ENCODE measurements around the gene PRR3.

PRR3 gene

DNA sequence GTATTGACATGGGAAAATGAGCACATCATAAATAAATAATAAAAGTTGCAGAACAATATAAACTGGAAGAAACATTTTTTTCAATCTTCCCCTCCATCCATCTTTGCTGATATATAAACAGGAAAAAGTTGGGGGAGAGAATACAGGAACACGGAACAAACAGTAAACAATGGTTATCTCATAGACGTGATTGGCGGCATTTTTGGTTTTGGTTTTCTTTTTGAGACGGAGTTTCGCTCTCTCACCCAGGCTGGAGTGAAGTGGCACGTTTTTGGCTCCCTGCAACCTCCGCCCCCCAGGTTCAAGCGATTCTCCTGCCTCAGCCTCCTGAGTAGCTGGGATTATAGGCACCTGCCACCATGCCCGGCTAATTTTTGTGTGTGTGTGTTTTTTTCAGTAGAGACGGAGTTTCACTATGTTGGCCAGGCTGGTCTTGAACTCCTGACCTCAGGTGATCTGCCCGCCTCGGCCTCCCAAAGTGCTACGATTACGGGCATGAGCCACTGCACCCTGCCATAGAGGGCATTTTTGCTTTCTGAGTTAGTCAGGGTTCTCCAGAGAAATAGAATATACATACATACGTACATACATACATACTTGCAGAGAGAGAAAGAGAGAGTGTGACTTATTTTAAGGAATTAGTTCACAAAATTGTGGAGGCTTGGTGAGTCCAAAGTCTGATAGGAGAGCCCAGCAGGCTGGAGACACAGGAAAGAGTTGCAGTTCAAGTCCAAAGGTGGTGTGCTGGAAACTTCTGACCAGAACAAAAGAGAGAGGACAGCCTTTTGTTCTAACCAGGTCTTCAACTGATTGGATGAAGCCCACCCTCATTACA is 23.4 kb upstream of the PRR3 start:
- no peak for DNase-seq (ENCODE audit: low read depth in 2 of 2)

DNA sequence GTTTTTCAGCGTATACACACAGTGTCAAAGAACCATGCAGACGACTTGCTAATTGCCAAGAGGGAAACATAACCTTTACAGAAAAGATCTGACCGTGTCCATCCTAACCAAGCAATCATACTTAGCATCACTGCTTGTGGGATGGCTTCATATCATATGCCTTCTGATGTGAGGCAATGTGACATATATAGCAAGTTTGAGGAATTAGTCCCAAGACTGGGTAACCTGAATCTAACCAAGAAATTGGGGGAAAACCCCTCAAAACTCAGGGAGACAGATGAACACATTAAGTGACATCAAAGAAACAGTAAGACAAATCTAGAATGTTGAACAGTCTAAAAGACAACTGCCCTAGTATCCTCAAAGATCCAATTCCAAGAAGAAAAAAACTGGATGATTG is 19.2 kb upstream of the PRR3 start:
- no peak for DNase-seq (ENCODE audit: low read depth in 2 of 2)

DNA sequence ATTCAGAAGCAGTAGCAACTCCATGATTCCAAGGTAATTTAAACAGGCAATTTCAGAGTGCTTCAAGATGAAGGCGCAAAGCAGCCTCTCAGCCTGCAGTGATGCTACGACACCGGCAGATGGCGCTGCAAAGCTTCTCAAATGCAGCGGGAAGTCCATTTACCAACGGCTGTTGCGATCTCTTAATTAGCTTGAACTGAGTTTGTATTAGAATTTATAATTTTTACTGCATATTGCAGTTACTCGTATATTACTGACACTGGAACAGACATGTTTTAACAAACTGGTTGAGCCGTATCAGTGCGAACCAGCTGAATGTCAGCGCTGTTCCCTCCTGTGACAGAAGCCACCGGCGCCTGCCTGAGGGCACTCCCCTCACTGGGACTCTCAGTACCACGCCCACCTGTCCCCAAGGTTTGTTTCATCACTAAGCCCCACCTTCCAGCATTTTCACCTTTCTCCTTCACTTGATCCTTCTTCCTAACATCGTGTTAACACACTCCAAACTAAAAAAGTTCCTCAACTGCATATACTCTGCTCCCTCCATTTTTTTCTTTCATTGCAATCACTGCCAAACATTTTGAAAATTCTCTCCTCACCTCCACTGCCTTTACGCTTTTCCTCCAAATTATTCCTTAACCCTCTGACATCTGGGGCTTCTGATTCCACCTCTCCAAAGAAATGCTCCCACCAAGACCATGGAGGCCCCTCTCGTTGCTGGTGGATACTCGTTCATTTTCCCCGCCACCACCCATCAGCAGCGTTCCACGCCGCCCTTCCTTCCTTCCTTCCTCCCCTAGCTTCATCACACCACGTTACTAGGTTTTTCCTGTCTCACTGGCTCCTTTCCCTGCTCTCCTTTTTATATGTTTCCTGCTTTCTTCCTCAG is 15.3 kb upstream of the PRR3 start:
- peak; percentile 49 to 68 for DNase-seq (ENCODE audit: low read depth in 2 of 2)

DNA sequence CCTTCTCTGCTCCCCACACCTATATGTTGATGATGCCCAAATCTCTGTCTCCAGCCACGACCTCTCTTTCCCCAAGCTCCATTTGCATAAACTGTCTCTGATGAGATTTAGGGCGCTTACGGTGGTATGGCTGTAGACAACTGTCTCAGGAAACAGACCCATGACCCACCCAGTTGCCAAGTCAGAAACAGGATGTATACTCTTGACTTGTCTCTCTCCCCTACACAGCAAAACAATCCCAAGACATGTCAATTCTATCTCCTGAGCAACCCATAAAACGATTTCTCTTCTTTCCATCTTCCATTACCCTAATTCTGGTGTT is 14.7 kb upstream of the PRR3 start:
- DNase-seq (ENCODE audit: low read depth in 2 of 2), result no peak

DNA sequence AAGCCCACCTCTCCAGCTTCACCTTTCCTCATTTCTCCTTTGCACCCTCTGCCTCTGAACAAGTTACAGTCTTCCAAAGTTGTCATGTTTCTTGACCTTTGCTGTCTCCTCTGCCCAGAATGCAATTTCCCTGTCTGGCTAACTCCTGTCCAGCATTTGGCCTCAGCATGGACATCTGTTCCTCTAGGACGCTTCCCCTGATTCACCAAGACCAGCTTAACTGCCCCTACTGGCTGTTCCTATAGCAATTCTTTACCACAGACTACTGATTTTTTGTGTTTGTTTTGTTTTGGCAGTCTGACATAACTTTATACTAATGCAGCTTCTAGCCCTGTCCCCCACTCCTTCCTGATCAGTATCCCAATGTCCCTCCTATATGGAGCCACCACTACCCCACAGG is 14.2 kb upstream of the PRR3 start:
- DNase-seq (ENCODE audit: low read depth in 2 of 2), result no peak

DNA sequence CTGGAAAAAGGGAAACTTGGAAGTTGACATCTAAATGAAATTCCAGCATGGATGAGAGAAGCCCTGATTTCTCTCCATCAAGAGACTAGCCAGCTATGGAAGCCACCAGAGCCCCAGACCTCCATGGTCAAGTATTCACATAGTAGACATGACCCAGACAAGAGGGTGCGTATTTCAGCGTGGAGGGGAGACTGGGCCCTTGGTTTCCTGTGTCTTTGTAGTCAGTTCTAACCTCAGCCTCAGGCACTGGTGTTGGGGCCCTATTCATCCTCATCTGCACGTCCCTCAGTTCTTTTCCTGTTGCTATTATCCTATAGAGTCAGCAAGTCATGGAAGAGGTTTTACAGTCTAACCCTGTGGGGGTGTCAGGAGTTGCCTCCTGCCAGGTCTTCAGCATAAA is 13.3 kb upstream of the PRR3 start:
- no peak for DNase-seq (ENCODE audit: low read depth in 2 of 2)

DNA sequence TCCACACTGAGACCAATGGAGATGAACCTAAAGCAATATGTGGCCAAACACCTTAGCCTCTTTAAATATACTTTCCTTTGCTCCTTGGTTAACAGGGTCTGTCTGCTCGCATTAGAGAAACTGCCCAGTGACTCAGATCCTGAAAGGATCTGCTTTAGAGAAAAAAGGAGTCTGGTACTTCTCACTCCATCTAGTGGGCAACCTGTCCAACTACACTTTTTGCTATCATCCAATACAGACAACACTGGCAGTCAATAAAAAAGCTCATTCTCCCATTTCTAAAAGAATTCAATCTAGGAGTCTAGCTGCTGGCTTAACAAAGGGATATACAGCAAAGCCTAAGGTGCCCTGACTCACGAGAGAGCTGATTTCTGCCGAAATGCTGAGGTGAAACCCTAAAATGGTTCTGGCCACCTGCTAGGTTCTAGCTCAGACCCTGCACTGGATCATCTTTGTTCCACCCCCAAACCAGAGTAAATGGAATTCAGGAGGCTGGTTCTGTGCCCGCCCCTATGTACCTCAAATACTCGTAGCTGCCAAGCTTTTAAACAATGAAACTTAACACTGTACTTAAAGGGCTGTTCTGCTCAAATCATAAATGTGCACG is 12.3 kb upstream of the PRR3 start:
- no peak for DNase-seq (ENCODE audit: low read depth in 2 of 2)

DNA sequence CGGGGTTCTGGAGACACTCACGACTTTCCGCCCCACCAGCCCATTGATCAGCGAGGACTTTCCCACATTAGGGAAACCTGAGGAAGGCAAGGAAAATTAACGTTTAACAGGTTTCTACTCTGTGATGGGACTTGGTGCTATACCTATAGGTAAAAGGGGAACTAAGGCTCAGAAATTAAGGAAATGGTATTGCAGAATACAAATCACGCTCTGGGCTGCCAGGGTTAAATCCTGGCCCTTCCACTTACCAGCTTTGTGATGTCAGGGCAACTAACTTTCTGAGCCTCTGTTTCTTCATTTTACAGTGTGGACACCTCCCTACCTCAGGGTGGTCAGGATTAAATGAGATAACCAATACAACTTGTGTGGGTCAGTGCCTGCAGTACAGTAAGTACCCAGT is 9.6 kb upstream of the PRR3 start:
- no peak for DNase-seq (ENCODE audit: low read depth in 2 of 2)

DNA sequence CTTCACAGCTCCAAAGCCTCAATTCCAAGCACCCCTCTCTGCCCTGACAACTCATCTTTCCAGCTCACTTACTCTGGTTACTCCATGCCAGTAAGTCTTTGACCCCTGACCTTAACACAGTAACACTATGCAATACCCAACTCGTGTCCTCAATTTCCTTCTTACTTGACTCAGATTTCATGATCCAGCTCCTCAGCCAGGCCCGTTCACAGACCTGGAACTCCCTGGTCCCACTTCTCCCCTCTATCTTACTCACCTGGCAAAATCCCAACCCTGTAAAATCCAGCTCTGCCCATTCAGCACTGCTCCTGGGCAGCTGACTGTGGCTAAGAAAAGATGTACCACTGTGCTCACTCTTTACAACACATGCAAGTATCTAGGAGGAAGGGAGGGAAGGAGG is 8.7 kb upstream of the PRR3 start:
- no peak for DNase-seq (ENCODE audit: low read depth in 2 of 2)

DNA sequence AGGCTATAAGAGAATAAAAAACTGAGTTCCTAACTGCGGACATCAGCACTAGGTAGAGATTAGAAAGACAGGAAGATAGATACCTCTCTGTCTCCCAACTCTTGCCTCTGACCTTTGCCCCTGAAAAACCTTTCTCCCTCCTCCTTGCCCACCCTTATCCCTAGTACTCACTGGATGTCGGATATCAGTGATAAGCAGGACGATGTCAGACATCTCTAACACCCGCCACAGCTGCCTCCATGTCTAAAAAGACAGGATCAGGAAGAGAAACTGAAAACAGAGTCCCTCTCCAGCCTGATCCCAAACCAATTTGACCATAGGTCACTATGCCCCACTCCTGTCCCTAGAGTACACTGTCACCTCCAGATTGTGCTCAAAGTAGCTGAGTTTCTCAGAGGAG is 2.7 kb upstream of the PRR3 start:
- DNase-seq (ENCODE audit: low read depth in 2 of 2), result no peak

DNA sequence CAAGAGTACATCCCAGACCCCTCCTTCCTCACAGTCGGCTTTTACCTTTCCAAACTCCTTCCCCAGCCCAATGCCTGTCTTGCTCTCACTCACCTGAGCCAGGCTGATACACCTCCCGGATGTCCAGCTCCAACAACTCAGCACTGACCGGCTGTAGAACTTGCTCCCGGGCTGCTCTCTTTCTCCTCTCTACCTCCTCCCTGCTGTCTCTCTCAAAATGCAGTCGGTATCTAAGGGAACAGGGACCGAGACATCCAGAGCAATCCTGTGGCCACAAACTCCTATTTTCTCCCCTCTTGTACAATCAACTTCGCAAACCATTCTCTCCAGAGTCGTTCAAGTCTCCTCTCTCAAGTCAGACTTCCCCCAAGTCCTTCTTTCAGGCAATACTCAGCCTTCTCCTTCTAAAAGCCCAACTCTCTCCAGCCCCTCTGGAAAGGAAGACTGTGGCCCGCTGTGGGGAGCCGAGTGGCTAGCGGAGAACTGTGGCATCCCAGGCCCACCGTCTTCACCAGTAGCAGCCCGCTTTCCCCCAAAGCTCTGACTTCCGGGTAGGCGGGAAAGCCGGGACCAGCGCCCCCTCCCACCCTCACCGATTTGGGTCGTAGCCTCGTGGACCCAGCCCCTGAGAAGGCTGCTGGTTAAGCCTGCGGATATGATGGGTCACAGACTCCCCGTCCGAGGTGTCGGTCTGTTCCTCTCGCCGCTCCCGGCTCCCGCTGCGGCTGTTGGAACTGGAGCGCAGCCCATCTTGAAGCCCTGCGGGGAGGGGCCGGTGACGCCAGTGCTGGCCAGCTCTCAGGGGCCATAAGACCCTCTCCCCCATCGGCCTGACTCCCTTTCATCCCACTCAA is 1.9 kb upstream of the PRR3 start:
- no peak for DNase-seq (ENCODE audit: low read depth in 2 of 2)

DNA sequence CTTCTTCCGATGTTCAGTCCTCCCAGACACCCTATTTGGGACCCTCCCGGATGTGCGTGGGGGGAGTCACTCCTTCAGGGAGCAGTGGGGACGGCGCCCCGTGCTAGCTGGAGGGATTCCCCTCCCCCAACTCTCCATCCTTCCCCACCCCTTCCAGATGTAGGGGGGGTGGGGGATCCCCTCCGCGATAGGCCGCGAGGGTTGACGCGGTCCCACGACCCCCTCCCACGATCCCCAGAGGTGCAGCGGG is 1.4 kb upstream of the PRR3 start:
- DNase-seq (ENCODE audit: low read depth in 2 of 2), result no peak

DNA sequence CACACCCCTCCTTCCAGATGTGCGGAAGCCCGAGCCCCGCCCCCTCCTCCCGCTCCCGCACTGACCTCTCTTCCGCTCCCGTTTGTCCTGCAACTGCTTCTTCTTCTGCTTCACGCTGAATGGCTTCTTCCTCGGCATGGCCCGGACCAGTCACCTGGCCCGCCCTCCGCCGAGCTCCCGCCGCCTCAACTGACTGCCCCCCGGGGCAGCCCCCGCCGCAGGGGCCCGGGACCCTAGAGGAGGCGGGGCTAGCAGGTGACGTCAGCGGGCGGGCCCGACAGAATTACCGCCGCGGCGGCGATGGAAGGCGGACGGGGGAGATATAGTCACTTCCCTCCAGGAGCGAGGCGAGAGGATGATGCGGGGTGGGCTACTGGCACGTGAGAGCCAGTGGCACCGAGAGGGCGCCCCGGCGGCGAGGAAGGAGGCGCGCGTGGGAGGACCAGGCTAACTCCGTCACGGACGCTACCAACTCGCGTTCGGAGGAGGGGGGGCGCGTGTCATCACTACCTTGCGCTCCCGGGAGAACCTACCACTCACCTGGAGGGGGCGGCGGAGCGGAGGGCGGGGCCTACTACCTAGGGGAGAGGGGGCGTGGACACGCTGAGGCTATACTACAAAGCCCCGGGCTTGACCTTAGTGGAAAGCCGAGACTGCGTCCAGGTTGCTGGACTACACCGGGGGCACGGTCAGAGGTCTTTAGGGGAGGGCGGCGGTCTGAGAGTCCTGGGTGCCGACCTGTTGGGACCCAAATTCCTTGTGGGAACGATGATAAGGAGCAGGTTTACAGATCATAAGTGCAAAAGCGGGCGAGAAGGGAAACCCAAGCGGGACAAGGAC is 809 bp upstream of the PRR3 start, which contains the start of gene GNL1:
GNL1 (minus strand) TSS at position 424 of the 840 bp plus-strand sequence; CDS start at position 138, 286 bp downstream.
- DNase-seq (ENCODE audit: low read depth in 2 of 2), result peak; percentile 99 to 100

DNA sequence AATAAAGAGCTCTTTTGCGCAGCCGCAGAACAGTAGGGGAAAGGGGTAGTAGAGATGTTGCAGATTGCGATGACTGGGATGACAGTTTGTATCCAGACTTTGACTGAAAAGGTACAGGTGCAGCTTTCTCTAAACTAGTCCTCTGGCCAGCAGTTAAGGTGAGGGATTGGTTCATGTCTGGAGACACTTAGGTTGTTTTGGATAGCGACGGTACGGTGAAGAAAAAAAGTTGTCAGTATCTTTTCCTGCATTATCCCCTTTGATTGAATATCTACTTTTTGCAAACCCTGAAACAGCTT is 537 bp downstream of the PRR3 start:
- DNase-seq (ENCODE audit: low read depth in 2 of 2), result no peak

DNA sequence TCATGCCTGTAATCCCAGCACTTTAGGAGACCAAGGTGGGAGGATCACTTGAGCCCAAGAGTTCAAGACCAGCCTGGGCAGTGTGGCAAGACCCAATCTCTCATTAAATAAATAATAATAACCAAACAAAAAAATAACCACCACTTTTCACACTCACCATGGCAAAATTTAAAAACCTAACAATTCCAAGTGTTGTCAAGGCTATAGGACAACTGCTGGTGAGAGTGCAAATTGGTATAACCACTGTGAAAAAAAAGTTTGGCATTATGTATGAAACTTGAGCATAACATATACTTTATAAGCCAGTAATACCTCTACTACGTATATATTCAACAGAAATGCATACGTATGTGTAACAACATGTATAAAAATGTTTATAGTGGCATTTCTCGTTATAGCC is 3.8 kb downstream of the PRR3 start:
- DNase-seq (ENCODE audit: low read depth in 2 of 2), result no peak

DNA sequence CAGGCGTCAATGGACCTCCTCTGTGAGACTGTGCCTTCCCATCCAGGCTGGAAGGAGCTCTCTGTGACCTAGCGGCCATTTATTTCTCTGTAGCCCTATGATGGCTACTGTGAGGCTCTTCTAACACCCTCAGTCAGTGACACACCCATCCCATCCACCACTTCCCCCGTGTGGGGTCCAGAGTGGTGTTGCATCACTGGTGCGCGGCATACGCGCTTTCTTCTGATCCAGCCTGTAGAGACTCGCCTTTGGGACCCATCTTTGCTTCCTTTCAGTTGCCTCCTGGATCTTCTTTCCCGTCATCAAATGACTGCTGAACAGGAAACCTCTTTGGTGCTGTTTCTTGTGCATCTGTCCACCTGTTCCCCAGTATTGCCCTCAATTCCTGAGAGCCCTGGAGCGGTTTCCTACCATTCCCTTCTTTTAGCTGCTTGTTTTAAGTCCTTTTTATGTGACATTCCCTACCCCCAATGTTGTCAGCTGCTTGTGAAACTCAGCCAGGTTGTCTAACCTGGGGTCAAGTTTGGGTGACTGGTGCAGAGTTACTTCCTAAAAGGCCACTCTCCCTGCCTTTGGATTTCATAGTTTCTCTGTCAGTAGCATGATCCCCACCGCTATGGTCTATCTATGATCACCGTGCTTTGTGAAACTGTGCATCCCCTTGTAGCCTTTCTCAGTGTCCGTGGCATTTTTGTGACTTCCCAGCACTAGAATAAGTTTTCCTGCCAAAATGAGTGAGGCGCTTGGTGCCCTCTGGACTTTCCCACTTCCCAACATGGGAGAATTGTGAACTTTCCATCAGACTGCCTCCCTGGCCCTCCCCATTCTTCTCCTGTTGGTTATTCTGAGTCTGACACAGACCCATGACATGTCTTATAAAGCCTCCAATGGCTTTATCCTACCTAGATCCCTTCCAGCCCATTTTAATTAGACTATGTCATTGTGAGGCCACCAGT is 5.7 kb downstream of the PRR3 start:
- DNase-seq (ENCODE audit: low read depth in 2 of 2), result no peak

DNA sequence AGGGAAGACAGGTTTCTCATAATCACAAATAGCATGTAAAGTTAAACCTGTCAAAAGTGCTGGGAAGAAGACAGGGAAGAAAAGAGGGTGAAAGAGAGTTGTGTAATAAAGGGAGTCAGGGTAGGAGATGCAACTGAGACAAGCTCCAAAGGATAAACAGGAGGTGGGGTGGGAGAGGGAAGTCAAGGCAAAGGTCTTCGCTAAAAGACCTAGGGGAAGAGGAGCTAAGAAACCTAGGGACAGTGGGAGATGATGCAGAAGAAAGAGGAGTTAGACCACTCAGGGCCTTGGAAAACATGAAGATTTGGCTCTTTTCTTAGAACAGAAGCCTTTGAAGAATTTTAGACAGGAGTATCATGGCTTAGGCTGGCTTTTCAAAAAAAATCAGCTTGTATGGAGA is 7.0 kb downstream of the PRR3 start:
- no peak for DNase-seq (ENCODE audit: low read depth in 2 of 2)

DNA sequence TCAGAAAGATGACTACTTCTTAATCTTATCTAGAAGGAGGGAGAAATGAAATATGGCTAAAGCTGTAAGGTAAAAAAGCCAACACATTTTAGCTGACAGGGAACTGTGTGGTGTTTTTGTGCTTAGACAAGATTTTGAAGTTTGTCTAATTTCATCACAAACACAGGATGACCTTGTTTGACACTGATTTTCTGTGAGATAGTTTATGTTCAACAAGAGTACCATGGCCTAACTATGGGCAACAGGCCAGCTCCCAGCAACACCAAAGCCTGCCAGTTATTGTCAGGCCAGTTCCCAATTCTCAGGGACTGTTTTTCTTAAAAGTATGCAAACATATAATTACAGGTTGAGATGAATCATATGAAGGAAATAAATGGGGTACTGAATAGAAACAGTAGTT is 8.7 kb downstream of the PRR3 start:
- no peak for DNase-seq (ENCODE audit: low read depth in 2 of 2)

DNA sequence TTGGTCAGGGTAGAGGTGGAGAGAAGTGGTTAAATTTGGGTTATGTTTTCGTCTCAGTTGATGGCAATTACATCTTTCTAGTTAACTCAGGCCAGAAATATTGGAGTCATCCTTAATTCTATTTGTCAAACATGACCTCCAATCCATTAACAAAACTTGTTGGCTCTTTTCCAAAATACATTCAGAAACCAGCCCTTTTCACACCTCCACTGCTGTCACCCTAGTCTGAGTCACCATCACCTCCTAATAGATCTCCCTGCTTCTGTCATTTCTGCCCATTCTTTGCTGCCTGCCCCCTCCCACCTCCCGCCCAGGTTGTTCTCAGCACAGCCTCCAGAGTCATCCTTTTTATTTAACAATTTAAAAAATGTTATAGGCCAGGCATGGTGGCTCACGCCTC is 11.2 kb downstream of the PRR3 start:
- DNase-seq (ENCODE audit: low read depth in 2 of 2), result peak in 1 of 2 experiments; percentile 43

DNA sequence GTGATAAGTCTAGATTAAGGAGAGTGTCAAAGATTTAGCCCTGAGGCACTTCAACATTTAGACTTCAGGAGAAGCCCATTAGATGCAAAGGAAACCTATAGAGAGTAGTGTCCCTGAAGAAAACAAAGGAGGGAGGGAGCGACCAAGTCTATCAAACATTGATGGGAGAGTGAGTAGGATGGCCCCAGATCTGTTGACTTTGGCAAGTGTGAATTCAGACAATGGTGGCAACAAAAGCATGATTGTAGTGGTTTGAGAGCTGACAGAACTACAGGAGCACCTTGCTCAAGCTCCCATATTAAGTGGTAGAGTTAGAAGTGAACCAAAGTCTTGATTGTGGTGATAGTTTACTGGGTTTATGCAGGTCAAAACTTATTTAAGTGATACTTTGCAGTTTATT is 13.2 kb downstream of the PRR3 start:
- DNase-seq (ENCODE audit: low read depth in 2 of 2), result no peak

All from stimulated activated CD4-positive, alpha-beta T cell treated with anti-CD3 and anti-CD28 coated beads, Interleukin-12 subunit alpha, Interleukin-12 subunit beta, amount 100 ng/mL, for 24 hours (primary cell).